IPS DF 4.7 (cell line): Measurements from ENCODE around the gene ZSWIM6.

Experiments
- DNase-seq: peaks from one replicate; pipeline ENCODE4 v3.0.0-alpha.2; 2013; ENCODE audit warnings: low spot score; ENCODE audit errors: extremely low read depth

Gene ZSWIM6

GRCh38 chr5:61332358-61332749 lies 296 bp downstream of the ZSWIM6 start:
- no peak for DNase-seq

DNA sequence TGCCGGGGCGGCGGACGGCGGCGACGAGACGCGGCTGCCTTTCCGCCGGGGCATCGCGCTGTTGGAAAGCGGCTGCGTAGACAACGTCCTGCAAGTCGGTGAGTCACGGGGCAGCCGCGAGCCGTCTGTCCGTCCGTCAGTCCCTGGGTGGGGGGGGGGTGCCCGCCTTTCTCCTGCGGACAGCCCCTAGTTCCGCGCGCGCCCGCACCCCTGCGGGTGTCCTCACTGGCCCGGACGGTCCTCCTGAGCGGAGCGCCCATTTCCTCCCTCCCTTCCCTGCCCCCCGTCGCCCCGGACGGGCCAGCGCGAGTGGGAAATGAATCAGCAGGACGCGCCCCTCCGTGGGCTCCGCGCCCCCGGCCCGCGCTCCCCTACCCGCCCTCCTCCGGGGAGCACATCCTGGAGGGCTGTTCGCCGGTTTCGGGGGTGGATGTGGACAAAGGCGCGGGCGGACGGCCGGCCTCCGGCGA lies 828 bp downstream of the ZSWIM6 start:
- DNase-seq: no peak

GRCh38 chr5:61333321-61333953 lies 1.4 kb downstream of the ZSWIM6 start:
- DNase-seq: no peak

DNA sequence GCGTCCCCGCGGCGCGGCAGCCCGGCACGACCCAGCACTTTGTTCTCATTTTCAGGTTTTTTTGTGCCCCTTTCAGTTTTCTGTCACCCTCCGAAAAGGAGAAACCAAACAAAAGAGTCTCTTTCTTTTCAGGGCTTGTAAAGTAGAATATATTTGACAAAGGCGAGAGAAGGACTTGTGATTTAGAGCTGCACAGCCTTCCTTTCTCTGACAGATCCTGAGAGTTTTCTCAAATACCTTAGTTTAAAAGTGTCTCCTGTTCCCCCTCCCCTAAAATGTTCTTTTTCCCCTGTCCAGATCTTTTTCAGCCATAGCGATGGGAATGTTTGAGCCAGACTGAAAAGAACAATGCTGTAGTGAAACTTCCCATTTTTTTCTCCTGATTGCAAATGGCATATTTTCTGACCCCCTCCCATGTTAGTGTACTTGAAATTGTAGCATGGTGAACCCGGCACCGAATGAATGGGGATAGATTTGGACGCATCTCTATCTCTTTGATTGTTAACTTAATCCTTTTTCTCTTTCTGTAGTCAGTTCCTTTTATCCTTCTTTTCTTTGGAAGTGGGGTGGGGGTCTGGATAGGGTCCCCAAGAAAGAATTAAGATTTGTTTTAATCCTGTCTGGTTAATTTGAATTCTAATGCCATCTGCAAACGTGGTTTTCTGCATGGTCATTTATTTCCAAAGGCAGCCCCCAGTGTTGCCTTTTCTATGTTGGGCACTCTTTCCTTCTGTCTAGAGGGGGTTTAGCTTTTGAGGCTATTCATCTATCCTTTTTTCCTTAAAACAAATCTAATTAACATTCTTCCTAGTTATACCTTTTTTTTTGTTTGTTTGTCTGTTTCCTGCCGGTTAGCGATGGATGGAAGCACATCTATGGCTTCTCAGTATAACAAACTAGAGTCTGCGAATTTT lies 2.2 kb downstream of the ZSWIM6 start:
- DNase-seq: no peak

GRCh38 chr5:61334868-61335615 lies 3.0 kb downstream of the ZSWIM6 start:
- DNase-seq: no peak

- no peak for DNase-seq
Measured at GRCh38 chr5:61339764-61340163, 7.7 kb downstream of the ZSWIM6 start.

GRCh38 chr5:61340775-61341361 lies 8.8 kb downstream of the ZSWIM6 start:
- DNase-seq: no peak

DNA sequence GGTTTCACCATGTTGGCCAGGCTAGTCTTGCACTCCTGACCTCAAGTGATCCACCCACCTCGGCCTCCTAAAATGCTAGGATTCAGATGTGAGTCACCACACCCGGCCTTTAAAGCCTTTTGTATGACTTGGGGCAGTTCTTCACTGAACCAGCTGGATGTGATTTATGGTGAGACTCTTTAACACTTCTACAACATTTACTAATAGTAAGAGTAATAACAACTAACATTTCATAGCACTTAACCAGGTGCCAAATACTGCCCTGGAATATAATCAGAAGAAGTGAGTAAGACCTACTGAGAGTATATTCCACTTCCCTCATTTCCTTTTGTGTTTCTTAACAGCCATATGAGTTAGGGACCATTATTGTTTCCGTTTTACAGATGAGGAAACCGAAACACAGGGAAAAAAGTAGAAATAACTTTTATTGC lies 10.0 kb downstream of the ZSWIM6 start:
- no peak for DNase-seq

- DNase-seq: no peak
Measured at GRCh38 chr5:61344187-61344944, 12.3 kb downstream of the ZSWIM6 start.

DNA sequence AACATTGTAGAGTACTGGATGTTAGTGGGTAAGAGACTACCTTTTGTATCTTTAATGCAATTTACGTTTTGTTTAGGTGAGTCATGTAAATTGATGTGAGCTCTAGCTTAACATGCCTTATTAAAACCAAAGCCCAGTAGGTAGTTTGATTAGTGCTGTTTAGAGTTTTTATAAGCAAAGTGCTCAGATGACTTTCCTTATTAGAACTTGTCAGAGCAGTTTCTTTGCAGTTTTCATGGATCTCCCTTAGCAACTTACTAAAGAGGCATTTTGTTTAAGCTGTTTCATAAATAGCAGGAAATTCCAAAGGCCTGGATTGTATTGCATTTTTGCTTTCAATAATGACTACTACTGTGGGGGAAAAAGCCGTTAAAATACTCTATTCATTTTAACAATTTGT lies 14.5 kb downstream of the ZSWIM6 start:
- no peak for DNase-seq

DNA sequence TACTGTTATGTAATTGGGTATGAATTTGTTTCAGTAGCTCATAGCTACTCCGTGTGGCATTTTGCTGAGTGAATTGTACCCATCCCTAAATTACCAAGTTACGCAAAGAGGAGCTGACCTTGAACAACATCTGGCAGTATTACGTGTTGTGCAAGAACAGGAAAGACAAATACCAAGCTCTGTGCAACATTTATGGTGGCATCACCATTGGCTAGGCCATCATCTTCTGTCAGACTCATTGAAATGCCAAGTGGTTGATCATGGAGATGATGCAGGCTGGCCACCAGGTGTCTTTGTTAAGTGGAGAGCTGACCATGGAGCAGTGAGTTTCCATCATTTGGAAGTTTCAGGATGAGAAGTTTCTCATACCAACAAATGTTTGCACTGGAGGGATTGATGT lies 15.0 kb downstream of the ZSWIM6 start:
- no peak for DNase-seq

- no peak for DNase-seq
Measured at GRCh38 chr5:61348447-61348846, 16.4 kb downstream of the ZSWIM6 start.

DNA sequence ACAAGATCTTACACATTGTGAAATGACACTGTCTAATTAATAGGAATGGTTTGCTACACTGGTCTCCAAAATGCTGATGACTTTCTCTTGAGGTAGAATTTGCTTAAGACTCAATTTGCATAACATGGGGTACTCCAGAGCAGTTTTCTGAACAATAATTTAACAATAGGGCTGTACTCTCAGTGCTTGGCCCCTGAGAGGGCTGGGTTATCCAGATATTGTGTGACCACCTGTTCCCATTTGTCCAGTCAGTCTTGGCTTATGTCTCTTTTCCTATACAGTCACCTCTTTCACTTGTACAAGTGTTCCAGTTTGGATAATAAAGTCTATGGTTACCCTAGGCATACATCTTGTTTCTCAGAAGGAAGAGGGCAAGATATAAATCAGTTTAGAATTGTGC lies 17.9 kb downstream of the ZSWIM6 start:
- DNase-seq: no peak

DNA sequence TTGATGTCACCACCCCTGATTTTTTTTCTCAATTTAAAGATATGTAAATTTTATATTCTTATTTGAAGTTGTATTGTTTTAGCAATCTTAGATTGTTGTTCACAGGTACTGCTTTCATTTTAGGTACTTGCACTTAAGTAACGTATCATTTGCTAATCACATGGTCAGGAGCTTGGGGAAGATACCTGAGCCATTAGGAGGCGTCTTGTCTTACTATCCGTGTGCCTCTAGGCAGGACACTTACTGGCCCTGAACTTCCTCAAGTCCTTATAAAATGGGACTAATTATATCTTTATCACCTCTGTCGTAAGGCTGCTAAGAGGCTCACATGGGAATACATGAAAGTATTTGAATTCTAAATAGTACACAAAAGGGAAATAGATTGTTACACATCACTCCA lies 18.5 kb downstream of the ZSWIM6 start:
- DNase-seq: no peak

- DNase-seq: no peak
Measured at GRCh38 chr5:61351733-61352132, 19.7 kb downstream of the ZSWIM6 start.

DNA sequence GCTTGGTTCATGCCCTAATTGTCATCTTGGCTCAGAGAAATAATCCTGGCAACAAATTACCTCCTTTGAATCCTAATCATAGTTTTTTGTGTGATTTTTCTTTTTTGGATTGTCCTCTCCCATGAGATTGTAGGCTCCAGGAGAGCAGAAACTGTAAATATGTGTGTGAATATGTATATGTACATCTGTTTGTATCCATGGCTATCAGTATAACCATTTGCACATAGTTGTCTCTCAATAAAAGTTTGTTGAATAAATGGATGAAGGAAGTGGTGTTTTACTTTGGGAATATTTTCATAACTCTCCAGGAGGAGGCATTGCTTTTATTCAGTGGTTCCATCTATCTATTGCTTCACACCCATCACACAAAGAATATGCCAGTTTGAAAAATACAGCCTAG lies 20.1 kb downstream of the ZSWIM6 start:
- DNase-seq: no peak

DNA sequence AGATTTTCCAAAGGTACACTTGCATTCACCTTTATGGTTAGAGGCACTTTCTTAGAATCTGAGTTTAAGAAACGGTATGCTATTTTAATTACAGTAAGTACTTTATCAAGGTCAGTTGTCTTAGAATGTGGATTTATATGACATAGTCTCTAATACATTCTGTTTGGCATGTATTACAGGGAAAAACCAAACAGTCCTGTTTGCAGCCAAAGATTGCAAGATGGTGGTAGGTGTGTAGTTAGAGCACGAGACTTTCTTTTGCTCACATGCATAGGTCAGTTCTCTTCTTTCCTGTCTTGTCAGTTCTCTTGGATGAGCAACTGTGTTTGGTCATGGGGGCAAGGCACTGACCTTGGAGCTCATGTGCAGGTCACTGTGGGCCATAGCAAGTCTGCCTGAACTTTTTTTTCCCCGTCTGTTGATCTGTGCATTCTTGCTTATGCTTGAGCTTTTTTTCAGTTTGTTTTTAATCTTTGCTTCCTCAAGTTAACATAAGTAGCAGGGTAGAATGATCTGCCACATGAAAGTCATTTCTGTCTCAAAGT lies 20.6 kb downstream of the ZSWIM6 start:
- no peak for DNase-seq

- no peak for DNase-seq
Measured at GRCh38 chr5:61353293-61353692, 21.2 kb downstream of the ZSWIM6 start.

GRCh38 chr5:61354199-61354598 lies 22.1 kb downstream of the ZSWIM6 start:
- DNase-seq: no peak

GRCh38 chr5:61357745-61358144 lies 25.7 kb downstream of the ZSWIM6 start:
- peak; percentile 22 for DNase-seq
